Activated CD4-positive, CD25-positive, alpha-beta regulatory T cell treated with anti-CD3 and anti-CD28 coated beads, Interleukin-2, amount 50 U/mL, for 72 hours (primary cell): ENCODE measurements around the gene ACP3.

Experiments
- DNase-seq: peaks from one replicate; pipeline ENCODE4 v3.0.0; 2021

ACP3 gene

GRCh38 chr3:132321304-132321703 lies 4.1 kb downstream of the ACP3 start:
- DNase-seq = no peak

DNA sequence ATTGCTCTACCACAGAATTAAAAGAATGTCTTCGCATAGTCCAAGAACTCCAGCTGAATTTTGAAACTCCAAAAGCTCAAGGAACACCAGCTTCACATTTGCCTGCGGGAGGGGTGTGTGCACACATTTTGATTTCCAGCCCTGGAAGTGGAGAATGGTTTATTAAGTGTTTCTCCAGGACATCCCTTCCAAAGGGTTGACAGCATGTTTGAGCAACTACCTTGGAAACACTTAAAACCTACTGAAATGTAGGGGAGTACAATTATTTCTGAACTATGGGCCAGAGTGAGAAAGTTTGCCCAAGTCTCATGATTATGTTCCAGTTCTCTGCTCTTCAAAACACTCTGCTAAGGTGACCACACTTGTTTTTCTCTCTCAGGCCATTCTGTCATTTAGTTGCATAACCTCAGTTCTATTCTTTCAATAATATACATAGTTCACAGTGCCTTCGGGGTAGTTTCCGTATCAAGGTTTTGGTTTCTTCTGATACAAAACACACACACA lies 7.9 kb downstream of the ACP3 start:
- no peak for DNase-seq

- no peak for DNase-seq
Measured at GRCh38 chr3:132325634-132326033, 8.4 kb downstream of the ACP3 start.

GRCh38 chr3:132326251-132326650 lies 9.0 kb downstream of the ACP3 start:
- no peak for DNase-seq

- no peak for DNase-seq
Measured at GRCh38 chr3:132332082-132332481, 14.9 kb downstream of the ACP3 start.

- no peak for DNase-seq
Measured at GRCh38 chr3:132332508-132332907, 15.3 kb downstream of the ACP3 start.

DNA sequence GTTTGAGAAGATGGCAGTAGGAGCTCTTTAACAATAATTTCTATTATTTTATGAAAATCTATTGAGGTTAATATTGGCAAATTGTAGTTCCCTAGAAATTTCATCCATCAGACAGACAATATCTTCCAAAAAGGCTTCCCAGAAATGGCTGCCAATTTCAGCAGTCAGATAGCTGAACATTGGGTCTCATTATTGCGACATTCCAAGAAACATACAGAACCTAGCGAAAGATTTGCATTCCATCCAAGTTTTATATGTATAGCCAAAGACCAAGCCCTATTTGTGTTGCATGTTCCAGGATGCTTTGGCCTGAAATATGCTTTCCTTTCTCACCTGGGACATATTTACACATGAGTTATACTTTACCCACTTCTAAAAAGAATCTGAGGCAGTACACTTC lies 24.5 kb downstream of the ACP3 start:
- no peak for DNase-seq

- DNase-seq = no peak
Measured at GRCh38 chr3:132342183-132342582, 25.0 kb downstream of the ACP3 start.

- no peak for DNase-seq
Measured at GRCh38 chr3:132342610-132343009, 25.4 kb downstream of the ACP3 start.

DNA sequence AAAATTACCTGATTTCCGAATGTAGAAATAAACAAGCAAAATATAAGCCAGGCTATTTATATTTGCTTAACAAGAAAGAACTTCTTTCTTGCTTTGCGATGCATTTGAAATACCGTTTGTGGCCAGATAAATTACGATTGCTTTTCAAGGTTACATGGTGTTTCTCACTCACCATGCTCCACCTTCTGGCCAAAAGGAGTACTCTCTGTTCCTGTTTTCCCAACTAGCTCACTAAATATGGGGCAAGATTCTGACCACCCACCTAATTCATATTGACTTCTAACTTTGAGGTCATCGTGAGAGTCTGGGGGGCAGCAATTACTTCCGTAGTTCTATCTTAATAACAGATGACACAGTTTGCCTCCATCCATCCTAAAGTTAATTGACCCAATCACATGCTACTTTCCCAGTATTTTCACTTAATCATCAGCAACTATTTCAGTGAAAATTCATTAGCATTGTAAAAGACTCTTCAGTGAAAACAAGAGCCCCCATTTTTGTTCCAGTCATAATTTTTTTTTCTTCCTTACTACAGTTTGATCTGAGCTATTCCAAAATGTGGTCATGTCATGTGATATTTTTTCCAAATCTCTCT lies 25.9 kb downstream of the ACP3 start:
- DNase-seq = no peak

DNA sequence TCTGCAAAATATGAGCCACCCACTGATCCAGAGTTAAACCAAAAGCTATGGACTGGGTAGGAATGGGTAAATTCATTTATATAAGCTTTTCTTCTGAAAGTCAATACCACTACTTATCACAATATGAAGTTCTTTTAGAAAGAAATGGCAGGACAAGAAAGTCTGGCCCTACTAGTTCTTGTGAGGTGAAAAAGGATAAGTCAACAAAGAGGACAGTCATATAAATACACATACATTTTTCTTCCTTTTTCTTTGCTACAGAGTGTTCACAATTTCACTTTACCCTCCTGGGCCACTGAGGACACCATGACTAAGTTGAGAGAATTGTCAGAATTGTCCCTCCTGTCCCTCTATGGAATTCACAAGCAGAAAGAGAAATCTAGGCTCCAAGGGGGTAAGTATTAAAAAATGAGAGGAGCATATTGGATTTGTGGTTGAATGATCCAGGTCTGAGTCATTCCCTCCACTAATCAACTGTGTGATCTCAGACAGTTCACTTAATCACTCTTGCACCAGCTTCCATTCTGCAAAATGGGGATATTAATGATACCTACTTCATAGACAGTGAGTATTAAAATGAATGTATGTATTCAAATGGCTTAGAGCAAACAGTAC lies 27.6 kb downstream of the ACP3 start:
- DNase-seq = no peak

GRCh38 chr3:132346841-132347736 lies 29.9 kb downstream of the ACP3 start:
- DNase-seq = no peak

- no peak for DNase-seq
Measured at GRCh38 chr3:132347811-132348210, 30.6 kb downstream of the ACP3 start.

DNA sequence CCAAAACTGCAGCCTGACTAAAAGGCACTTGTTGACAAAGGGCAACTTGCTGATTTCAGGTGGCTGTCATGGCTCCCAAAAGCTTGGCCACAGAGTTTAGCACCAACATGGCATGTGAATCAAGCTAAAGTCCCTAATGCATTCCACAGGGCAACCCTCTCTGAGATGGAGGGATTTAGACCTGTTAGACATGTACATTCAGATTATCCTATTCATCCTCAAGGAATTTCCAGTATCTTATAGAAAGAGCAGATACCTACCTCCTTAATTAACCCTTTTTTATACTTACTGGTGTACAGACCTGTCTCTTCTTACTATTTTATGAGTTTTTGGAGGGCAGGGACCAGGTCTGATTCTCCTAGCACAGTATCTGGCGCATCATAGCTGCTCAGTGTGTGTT lies 31.3 kb downstream of the ACP3 start:
- DNase-seq = no peak

GRCh38 chr3:132350814-132351213 lies 33.6 kb downstream of the ACP3 start:
- DNase-seq = no peak

- no peak for DNase-seq
Measured at GRCh38 chr3:132351222-132351806, 34.1 kb downstream of the ACP3 start.

DNA sequence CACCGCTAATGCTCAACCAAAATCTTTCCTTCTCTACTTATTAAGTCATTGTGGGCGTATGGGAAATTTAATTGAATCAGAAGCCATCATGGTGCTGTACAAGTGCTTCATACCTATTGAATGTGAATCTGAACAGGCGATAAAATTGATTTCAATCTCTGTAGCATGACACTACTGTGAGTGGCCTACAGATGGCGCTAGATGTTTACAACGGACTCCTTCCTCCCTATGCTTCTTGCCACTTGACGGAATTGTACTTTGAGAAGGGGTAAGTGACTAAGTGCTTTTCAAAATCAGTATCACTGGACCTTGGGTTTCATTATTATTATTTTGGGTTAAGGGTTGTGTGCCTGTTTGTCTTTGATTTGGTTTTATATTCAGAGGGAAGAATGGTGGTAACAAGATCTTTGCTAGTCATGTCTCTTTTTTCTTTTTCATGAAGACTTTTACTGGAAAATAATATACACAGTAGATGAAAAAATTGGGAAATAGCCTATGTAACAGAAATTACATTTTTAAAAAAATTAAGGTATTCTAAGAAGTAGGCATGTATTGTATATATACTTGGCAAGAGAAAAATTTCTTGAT lies 35.4 kb downstream of the ACP3 start:
- peak; percentile 61 for DNase-seq

GRCh38 chr3:132354916-132355702 lies 37.9 kb downstream of the ACP3 start:
- no peak for DNase-seq

GRCh38 chr3:132356568-132356967 lies 39.4 kb downstream of the ACP3 start:
- DNase-seq = no peak

- DNase-seq = no peak
Measured at GRCh38 chr3:132360717-132361116, 43.5 kb downstream of the ACP3 start.

DNA sequence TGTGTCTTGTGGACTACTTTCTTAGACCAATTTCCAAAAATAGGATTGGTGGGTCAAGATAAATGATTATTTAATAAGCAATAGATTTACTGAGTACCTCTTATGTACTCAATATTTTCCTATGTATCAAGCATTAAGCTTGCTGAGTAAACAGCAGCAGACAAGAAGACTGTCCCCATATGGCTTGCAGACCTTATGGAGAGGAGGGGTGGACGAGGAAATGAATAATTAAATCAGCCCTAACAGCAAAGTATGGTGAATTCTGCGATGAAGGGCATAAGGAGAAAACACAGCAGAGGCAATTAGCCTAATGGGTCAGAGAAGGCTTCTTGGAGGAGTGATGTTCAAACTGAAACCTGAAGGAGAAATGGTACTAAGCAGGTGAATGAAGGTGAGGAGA lies 45.1 kb downstream of the ACP3 start:
- no peak for DNase-seq

GRCh38 chr3:132368515-132368914 lies 51.3 kb downstream of the ACP3 start:
- DNase-seq = no peak
